ENCODE results near the gene L2HGDH. TPM values are rescaled to one million over a fixed set of nuclear protein-coding genes. Genes with fewer than 3 reads are reported as not detected.

The L2HGDH gene
- total RNA-seq: 15.7 TPM

GRCh38 chr14:50311972-50312733, at the start of gene L2HGDH, which contains the start of gene DMAC2L:
Gene L2HGDH, minus strand, starts transcription at chr14:50312229. Its CDS starts 79 bp downstream, at chr14:50312150.
Gene DMAC2L, plus strand, starts transcription at chr14:50312324. Its CDS starts 9,164 bp downstream, at chr14:50321488.

GRCh38 chr14:50231475-50232275, 80.4 kb downstream of the L2HGDH start, which contains the start of gene SOS2:
Gene SOS2, minus strand, starts transcription at chr14:50231578. Its CDS starts 295 bp downstream, at chr14:50231283.

Small RNAs within 50 kb of the gene (small RNA-seq; reads per million reads assigned to genes)
- gene MIR4504: 0.08 reads per million

Other genes with a start within 250 kb of the L2HGDH start
- 11.3 TPM for gene VCPKMT, start 195.7 kb downstream of the L2HGDH start, total RNA-seq
- 73.8 TPM for gene SOS2, start 80.7 kb downstream of the L2HGDH start, total RNA-seq
- 10.6 TPM for gene DMAC2L, start 95 bp upstream of the L2HGDH start, total RNA-seq
- 11.3 TPM for gene CDKL1, start 84.7 kb upstream of the L2HGDH start, total RNA-seq
- gene MAP4K5, start 220.3 kb upstream of the L2HGDH start, total RNA-seq: 73.4 TPM
- 128 TPM for gene ATL1, start 247.9 kb upstream of the L2HGDH start, total RNA-seq

All from diencephalon (tissue), 1 donor.